UCSD-AML1 (cell line): ENCODE measurements around the gene TIMP2.
"Not testable (repeated sequence)": the region's sequence is repeated elsewhere in the genome, so short reads cannot be mapped to it uniquely, and the experiment has no call there.

Experiments
- DNase-seq: peaks from one replicate; lab custom pipeline; 2025; ENCODE audit not compliant: unreplicated experiment; lab: John Stamatoyannopoulos, UW

The TIMP2 gene, protein sequence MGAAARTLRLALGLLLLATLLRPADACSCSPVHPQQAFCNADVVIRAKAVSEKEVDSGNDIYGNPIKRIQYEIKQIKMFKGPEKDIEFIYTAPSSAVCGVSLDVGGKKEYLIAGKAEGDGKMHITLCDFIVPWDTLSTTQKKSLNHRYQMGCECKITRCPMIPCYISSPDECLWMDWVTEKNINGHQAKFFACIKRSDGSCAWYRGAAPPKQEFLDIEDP

DNA sequence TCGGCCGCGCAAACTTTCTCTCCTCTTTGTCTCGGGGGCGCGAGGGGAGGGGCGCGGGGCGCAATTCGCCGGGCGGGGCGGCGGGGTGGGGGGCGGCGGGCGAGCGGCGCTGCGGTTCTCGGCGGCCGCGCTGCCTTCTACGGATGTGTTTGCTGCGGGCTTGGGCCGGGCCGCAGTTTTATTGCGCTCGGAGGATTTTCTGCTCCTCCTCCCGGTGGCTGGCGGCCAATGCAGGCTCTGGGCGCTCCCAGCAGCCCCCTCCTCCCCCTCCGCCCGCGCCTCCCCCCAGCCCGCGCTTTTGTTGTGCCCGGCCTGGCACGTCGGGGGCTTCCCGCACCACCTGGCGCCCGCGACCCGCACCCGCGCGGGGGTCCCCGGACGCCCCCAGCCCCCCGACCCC, at the start of gene TIMP2:
Gene TIMP2, minus strand, starts transcription at position 154 of the 400 bp plus-strand sequence. CDS start 299 bp downstream, outside the sequence.
- peak; percentile 81 for DNase-seq

- no peak for DNase-seq
Measured at GRCh38 chr17:78973792-78974520, 48.8 kb upstream of the TIMP2 start.

DNA sequence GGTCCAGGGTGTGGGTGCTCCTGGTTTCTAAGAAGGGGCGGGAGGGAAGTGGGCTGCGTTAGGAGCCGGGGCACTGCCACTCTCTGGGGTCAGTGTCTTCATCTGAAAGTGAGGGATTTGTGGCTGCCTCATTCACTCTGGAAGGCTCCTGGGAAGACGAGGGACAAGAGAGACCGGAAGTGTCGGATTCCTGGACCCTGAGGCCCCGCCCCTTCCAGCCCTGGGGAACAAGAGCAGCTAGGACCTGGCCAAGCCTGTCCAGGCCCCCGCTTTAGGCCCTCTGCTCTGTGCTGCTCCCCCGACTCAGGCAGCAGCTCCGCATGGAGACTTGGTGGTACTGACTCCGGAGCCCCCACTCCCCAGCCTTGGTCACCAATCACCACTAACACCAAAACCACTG, 48.0 kb upstream of the TIMP2 start:
- no peak for DNase-seq

DNA sequence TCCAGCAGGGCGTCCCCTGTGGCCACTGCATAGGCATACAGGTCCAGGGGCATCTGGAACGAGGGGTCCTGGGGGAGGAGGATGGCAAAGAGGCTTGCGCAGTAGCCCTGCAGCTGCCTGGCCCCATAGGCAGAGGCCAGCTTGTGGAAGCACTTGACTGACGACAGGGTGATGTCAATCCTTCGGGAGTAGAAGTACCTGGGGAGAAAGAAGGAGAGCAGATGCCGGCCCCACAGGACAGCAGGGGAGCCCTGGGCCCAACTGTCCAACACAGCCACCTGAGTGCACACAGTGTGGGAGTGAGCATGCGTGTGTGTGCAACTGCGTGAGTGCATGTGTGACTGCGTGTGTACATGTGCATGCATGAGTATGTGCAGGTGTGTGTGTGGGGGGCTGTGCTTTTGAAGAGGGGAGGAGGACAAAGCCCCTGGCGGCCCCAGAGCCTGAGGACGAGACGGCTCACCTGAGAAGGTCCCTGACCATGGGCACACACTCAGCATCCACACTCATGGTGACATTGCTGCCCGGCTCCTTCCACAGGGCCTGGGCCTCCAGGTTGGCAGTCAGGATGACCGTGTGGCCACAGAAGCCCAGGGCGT, 47.4 kb upstream of the TIMP2 start:
- DNase-seq, result no peak

- no peak for DNase-seq
Measured at GRCh38 chr17:78971756-78972506, 46.7 kb upstream of the TIMP2 start.

GRCh38 chr17:78970834-78971755, 45.9 kb upstream of the TIMP2 start:
- peak; percentile 71 for DNase-seq

DNA sequence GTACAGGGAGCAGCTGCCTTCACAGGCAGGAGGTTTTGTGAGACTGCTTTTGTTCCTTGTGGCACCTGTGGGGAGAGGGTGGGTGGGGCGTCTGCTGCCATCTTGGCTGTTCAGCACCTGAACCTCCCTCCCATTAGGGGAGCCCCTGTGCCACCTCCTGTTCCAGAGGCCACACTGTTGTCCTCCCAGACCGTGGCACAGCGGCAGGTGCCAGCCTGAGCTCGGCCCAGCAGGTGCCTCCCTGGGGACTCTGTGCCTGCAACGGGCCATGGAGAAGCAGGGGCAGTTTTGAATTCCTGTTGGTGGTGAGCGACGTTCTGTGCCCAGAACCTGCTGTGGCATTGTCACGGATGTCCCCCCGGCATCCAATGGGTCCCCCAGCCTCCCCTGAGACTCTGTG, 44.7 kb upstream of the TIMP2 start:
- DNase-seq, result no peak

DNA sequence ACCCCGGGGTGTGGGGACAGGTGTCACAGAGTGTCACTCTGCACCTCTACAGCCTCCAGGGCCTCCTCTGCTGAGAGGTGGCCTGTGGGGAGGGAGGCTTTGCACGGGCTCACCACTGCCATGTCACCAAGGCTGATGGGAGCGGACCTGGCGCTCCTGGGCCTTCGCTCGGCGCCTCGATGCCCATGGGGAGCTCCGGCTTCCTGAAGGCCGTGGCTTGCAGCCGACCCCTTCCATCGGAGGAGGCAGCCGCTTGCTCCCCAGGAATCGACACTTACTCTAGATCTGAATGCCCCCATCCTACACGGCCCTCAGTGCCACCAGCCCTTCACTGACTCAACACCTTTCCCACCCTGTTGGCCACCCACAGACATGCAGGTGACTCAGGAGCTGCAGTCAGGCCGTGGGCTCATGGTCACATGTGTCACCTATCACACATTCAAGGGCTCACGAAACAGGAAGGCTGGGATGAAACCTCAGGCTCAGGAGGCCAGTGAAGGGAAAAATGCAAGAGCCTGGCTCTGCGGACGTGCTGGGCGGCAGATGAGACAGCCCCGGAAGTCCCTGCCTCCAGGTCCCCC, 42.7 kb upstream of the TIMP2 start:
- DNase-seq, result no peak

DNA sequence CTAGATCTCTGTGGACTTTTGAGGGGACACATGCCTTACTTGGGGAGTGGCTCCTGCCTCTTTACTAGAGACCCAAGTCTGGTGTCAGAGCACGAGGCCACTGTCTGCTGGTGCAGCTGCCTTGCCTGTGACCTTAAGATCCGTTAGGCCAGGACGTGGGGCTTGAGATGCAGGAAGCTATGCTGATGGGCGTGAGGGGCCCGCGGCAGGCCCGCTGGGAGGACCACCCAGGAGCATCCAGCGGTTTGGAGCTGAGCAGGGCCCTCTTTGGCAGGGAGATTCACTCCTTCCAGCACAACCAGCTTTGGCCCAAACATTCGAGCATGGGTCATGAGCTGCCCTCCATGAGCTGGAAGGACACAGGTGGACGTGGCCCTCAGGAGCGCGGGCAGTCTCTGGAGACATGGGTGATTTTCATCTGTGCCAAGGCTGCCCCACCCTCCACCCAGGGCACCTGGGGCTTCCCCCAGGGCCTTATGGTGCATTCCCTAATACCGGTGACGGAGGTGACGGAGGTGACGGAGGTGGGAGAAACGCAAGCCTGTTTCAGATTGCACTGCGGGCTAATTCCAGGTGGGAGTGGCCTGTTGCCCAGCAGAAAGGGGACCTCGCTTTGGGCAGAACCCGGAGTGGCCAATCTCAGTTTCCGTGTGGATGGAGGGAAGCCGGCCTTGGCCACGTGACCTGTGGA, 41.9 kb upstream of the TIMP2 start:
- DNase-seq, result no peak

DNA sequence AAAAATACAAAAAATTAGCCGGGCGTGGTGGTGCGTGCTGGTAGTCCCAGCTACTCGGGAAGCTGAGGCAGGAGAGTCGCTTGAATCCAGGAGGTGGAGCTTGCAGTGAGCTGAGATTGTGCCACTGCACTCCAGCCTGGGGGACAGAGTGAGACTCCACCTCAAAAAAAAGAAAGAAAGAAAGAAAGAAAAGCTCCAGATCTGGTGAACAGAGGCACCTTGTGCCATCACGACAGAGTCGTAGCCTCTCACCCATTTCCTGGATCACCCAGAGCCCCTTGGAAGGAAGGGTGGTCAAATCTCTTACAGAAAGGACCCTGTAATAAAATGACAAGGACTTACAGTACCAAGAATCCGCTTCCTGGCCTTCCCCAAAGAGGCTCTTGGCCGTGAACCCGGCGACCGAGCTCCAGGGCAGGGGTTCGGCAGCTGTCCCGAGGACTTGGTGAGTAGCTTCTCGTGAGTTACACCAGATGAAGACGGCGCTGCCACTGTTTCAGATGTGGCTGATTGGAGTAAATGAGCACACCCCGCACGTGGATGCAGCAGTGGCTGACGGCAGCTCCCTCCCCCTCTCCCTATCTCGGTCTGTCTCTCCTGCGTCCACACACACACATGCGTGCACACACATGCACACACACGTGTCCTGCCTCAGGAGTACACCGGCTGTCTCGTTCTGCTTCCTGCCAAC, 41.1 kb upstream of the TIMP2 start:
- no peak for DNase-seq

GRCh38 chr17:78965491-78965924, 40.3 kb upstream of the TIMP2 start:
- no peak for DNase-seq

DNA sequence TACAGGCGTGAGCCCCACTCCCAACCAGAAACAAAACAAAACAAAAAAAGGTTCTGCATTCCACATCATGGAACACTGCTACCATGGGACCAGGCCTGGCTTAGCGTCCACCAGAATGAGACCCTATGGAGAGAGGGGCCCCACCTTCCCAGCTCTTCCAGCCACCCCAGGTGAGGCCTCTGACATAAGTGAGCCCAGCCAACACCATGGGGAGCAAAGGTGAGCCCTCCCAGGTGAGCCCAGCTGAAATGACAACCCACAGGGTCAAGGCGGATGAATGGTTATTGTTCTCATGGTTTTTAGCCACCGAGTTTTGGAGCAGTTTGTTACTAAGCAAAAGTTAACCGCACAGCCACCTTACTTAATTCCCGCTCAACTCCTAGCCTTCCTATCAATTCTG, 38.2 kb upstream of the TIMP2 start:
- DNase-seq, result no peak

DNA sequence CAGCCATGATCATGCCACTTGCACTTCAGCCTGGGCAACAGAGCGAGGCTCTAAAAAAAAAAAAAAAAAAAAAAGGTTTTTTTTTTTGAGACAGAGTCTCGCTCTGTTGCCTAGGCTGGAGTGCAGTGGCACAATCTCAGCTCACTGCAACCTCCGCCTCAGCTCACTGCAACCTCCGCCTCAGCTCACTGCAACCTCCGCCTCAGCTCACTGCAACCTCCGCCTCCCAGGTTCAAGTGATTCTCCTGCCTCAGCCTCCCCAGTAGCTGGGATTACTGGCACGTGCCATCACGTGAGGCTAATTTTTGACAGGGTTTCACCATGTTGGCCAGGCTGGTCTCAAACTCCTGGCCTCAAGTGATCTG, 37.8 kb upstream of the TIMP2 start:
- DNase-seq, result not testable (repeated sequence)

DNA sequence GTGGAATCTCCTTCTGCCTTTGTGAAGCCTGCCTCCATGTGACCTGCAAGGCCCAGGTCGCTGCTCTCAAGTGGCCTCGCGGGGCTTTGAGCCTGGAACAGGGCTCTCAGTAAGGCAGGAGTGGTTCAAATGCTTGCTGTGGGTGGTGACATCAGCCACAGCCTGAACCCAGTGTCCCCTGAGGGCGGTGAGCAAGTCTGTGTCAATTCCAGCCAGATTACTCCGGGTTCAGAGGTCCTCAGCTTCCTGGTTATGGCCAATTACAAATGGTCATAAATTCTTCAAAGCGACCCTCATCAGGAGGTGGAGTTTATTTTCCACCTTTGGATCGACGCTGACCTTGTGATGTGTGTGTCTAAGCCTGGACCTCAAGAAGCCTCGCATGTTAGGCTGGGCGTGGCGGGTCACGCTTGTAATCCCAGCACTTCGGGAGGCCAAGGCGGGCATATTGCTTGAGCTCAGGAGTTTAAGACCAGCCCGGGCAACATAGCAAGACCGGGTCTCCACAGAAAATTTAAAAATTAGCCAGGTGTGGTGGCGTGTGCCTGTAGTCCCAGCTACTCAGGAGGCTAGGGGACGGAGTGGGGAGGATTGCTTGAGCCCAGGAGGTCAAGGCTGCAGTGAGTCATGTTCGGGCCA, 37.3 kb upstream of the TIMP2 start:
- DNase-seq, result no peak

DNA sequence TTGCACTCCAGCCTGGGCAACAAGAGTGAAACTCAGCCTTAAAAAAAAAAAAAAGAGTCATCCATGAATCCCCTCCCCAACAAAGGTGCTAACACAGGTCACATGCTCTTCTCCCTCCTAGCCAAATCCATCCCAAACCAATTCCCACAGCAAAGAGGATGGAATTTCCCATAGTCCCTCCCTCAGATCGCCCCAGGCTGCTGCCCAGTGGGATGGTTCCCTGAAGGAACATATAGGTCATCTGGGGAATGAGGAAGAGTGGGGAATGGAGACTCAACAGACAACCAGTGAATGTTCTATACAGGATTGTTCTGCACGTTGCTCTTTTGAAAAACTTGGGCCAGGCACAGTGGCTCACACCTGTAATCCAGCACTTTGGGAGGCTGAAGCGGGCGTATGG, 36.4 kb upstream of the TIMP2 start:
- DNase-seq, result no peak

GRCh38 chr17:78960928-78961327, 35.7 kb upstream of the TIMP2 start:
- no peak for DNase-seq

DNA sequence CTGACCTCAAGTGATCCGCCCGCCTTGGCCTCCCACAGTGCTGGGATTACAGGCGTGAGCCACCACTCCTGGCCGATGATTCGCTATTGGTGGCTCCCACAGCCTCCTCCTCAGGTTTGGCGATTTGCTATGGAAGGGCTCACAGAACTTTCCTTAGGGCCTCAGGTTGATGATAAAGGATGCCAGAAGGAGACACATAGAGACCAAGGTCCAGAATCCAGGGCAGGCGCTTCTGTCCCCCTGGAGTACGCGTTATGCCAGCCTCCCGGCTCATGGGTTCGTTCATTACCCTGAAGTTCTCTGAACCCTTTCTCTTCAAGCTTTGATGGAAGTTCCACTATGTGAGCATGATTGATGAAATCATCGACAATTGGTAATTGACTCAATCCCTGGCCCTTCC, 34.6 kb upstream of the TIMP2 start:
- no peak for DNase-seq

GRCh38 chr17:78958641-78959127, 33.5 kb upstream of the TIMP2 start:
- no peak for DNase-seq
